Breast epithelium (tissue), 3 donors: ENCODE data around the gene ANKS1B.

ENCODE experiments used
- POLR2A ChIP-seq: fragments of 450-650 bp; IDR thresholded peaks from one replicate; pipeline ENCODE4 v1.6.1; 2016; ENCODE audit warnings: antibody characterized with exemption, mild to moderate bottlenecking, moderate library complexity
- POLR2AphosphoS5 ChIP-seq, 3 donors: sonication (generic); formaldehyde crosslinking; IDR thresholded peaks; one replicate each; pipeline ENCODE4 v1.6.1; 2017; ENCODE audit warnings: antibody characterized with exemption in 3 of 3
- TF ChIP-seq, protein P1 (sequence below), 3 donors: fragments of 450-650 bp; IDR thresholded peaks; one replicate each; pipeline ENCODE4 v1.5.1; 2016 to 2017; ENCODE audit warnings: antibody characterized with exemption in 3 of 3, mild to moderate bottlenecking in 3 of 3, moderate library complexity in 3 of 3

DNA sequence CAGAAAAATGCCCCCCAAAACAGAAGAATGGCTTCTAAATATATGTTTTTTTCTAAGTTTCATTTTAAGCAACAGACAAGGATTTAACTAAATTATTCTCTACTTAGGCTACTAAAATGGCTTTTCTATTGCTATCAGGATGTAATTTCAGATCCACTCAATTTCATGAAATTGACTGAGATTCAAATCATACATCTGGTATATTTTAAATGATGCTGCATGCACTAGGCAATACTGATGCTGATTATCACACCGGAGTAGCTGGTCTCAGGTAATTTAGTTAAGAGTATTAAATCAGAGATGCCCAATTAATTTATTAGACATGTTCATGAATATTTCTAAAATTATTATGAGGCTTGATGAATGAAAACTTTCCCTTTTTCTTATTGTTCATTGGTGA is 1188.0 kb downstream of the ANKS1B start:
- TF ChIP-seq, protein P1, sequence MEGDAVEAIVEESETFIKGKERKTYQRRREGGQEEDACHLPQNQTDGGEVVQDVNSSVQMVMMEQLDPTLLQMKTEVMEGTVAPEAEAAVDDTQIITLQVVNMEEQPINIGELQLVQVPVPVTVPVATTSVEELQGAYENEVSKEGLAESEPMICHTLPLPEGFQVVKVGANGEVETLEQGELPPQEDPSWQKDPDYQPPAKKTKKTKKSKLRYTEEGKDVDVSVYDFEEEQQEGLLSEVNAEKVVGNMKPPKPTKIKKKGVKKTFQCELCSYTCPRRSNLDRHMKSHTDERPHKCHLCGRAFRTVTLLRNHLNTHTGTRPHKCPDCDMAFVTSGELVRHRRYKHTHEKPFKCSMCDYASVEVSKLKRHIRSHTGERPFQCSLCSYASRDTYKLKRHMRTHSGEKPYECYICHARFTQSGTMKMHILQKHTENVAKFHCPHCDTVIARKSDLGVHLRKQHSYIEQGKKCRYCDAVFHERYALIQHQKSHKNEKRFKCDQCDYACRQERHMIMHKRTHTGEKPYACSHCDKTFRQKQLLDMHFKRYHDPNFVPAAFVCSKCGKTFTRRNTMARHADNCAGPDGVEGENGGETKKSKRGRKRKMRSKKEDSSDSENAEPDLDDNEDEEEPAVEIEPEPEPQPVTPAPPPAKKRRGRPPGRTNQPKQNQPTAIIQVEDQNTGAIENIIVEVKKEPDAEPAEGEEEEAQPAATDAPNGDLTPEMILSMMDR (IDR thresholded peaks at IDR 0.05): no peak
- TF ChIP-seq POLR2AphosphoS5 (IDR thresholded peaks at IDR 0.05) (no peak), POLR2A (no peak)
